Measurements from ENCODE around the gene TMEM198. TPM values are rescaled to one million over a fixed set of nuclear protein-coding genes. Genes with fewer than 3 reads are reported as not detected.

TMEM198 gene
- polyA plus RNA-seq, 1 donor from 2014 or later: 44.0 TPM

GRCh38 chr2:219578811-219579613, 35.2 kb downstream of the TMEM198 start:
- Histone ChIP-seq H3K27me3 (ENCODE audit: insufficient read depth, low read depth, low read length) (no peaks in the 10 kb centered on the region), H3K9ac (ENCODE audit: low read length) (no peak overlapping the region), H3K4me2 (ENCODE audit: low read length) (no peak overlapping the region), H3K4me3 (ENCODE audit: low read length) (no peak overlapping the region), H3K27ac (ENCODE audit: low read length) (no peak overlapping the region), H4K20me1 (ENCODE audit: insufficient read depth) (no peaks in the 10 kb centered on the region), H3K36me3 (ENCODE audit: insufficient read depth, low read length) (no peaks in the 10 kb centered on the region), H3F3A (ENCODE audit: insufficient read depth, low read length, poor library complexity, severe bottlenecking) (no peaks in the 10 kb centered on the region), H2AFZ (ENCODE audit: low read depth, low read length) (no peak overlapping the region), H3K79me2 (replicated peaks; ENCODE audit: insufficient read depth, low read length) (no peaks in the 10 kb centered on the region), H3K9me2 (ENCODE audit: insufficient read depth, low read length) (no peaks in the 10 kb centered on the region), H3K9me3 (ENCODE audit: low read length) (no peaks in the 10 kb centered on the region)
- no peak for TF ChIP-seq EZH2 (IDR thresholded peaks at IDR 0.05; ENCODE audit: borderline replicate concordance, insufficient read depth, low read length, poor library complexity, severe bottlenecking)
- TF ChIP-seq, protein P1, sequence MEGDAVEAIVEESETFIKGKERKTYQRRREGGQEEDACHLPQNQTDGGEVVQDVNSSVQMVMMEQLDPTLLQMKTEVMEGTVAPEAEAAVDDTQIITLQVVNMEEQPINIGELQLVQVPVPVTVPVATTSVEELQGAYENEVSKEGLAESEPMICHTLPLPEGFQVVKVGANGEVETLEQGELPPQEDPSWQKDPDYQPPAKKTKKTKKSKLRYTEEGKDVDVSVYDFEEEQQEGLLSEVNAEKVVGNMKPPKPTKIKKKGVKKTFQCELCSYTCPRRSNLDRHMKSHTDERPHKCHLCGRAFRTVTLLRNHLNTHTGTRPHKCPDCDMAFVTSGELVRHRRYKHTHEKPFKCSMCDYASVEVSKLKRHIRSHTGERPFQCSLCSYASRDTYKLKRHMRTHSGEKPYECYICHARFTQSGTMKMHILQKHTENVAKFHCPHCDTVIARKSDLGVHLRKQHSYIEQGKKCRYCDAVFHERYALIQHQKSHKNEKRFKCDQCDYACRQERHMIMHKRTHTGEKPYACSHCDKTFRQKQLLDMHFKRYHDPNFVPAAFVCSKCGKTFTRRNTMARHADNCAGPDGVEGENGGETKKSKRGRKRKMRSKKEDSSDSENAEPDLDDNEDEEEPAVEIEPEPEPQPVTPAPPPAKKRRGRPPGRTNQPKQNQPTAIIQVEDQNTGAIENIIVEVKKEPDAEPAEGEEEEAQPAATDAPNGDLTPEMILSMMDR (IDR thresholded peaks at IDR 0.05; ENCODE audit: poor library complexity, severe bottlenecking): no peak
- no peak for TF ChIP-seq MXI1 (conservative IDR thresholded peaks at IDR 0.05; ENCODE audit: poor library complexity, severe bottlenecking)
- no peak for TF ChIP-seq POLR2AphosphoS5 (IDR thresholded peaks at IDR 0.05)
- no peak for TF ChIP-seq RAD21 (conservative IDR thresholded peaks at IDR 0.05)
- no peak for TF ChIP-seq EP300 (conservative IDR thresholded peaks at IDR 0.05; ENCODE audit: poor library complexity, severe bottlenecking)
- TF ChIP-seq, protein P2, sequence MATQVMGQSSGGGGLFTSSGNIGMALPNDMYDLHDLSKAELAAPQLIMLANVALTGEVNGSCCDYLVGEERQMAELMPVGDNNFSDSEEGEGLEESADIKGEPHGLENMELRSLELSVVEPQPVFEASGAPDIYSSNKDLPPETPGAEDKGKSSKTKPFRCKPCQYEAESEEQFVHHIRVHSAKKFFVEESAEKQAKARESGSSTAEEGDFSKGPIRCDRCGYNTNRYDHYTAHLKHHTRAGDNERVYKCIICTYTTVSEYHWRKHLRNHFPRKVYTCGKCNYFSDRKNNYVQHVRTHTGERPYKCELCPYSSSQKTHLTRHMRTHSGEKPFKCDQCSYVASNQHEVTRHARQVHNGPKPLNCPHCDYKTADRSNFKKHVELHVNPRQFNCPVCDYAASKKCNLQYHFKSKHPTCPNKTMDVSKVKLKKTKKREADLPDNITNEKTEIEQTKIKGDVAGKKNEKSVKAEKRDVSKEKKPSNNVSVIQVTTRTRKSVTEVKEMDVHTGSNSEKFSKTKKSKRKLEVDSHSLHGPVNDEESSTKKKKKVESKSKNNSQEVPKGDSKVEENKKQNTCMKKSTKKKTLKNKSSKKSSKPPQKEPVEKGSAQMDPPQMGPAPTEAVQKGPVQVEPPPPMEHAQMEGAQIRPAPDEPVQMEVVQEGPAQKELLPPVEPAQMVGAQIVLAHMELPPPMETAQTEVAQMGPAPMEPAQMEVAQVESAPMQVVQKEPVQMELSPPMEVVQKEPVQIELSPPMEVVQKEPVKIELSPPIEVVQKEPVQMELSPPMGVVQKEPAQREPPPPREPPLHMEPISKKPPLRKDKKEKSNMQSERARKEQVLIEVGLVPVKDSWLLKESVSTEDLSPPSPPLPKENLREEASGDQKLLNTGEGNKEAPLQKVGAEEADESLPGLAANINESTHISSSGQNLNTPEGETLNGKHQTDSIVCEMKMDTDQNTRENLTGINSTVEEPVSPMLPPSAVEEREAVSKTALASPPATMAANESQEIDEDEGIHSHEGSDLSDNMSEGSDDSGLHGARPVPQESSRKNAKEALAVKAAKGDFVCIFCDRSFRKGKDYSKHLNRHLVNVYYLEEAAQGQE (IDR thresholded peaks at IDR 0.05; ENCODE audit: borderline replicate concordance): no peak
- no peak for TF ChIP-seq TAF1 (IDR thresholded peaks at IDR 0.05; ENCODE audit: low read depth)
- no peak for TF ChIP-seq SMC3 (conservative IDR thresholded peaks at IDR 0.05; ENCODE audit: poor library complexity)

DNA sequence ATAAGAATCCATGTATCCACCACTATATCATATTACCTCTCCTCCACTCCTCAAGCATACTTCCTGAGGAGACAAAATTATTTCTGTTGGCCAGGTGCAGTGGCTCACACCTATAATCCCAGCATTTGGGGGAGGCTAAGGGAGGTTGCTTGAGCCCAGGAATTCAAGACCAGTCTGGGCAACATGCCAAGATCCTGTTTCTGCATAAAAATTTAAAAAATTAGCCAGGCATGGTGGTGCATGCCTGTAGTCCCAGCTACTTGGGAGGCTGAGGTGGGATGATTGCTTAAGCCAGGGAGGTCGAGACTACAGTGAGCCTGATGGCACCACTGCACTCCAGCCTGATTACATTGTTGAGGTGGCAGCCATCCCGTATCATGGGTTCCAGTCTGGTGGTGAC, 37.5 kb downstream of the TMEM198 start:
- Histone ChIP-seq H2AFZ (ENCODE audit: low read depth, low read length) (no peak overlapping the region), H3K36me3 (ENCODE audit: insufficient read depth, low read length) (no peaks in the 10 kb centered on the region), H3F3A (ENCODE audit: insufficient read depth, low read length, poor library complexity, severe bottlenecking) (no peaks in the 10 kb centered on the region), H3K9ac (ENCODE audit: low read length) (no peak overlapping the region), H4K20me1 (ENCODE audit: insufficient read depth) (no peaks in the 10 kb centered on the region), H3K9me2 (ENCODE audit: insufficient read depth, low read length) (no peaks in the 10 kb centered on the region), H3K27ac (ENCODE audit: low read length) (no peak overlapping the region), H3K79me2 (replicated peaks; ENCODE audit: insufficient read depth, low read length) (no peaks in the 10 kb centered on the region), H3K4me3 (ENCODE audit: low read length) (no peak overlapping the region), H3K9me3 (ENCODE audit: low read length) (no peaks in the 10 kb centered on the region), H3K4me2 (ENCODE audit: low read length) (no peak overlapping the region), H3K27me3 (ENCODE audit: insufficient read depth, low read depth, low read length) (no peaks in the 10 kb centered on the region)
- TF ChIP-seq EP300 (conservative IDR thresholded peaks at IDR 0.05; ENCODE audit: poor library complexity, severe bottlenecking) (no peak), EZH2 (IDR thresholded peaks at IDR 0.05; ENCODE audit: borderline replicate concordance, insufficient read depth, low read length, poor library complexity, severe bottlenecking) (no peak), TAF1 (IDR thresholded peaks at IDR 0.05; ENCODE audit: low read depth) (no peak), RAD21 (conservative IDR thresholded peaks at IDR 0.05) (no peak), MXI1 (conservative IDR thresholded peaks at IDR 0.05; ENCODE audit: poor library complexity, severe bottlenecking) (no peak), SMC3 (conservative IDR thresholded peaks at IDR 0.05; ENCODE audit: poor library complexity) (no peak), POLR2AphosphoS5 (IDR thresholded peaks at IDR 0.05) (no peak)
- TF ChIP-seq, protein P1 (IDR thresholded peaks at IDR 0.05; ENCODE audit: poor library complexity, severe bottlenecking): no peak
- TF ChIP-seq, protein P2 (IDR thresholded peaks at IDR 0.05; ENCODE audit: borderline replicate concordance): no peak
